ENCODE data around the gene CEACAM4. TPM values are rescaled to one million over a fixed set of nuclear protein-coding genes. Genes with fewer than 3 reads are reported as not detected.

Gene CEACAM4
- total and polyA plus RNA-seq, 9 of the 15 experiments (the other 6 are each of a cell fraction or from before 2014, with no cell fraction given) = not detected

DNA sequence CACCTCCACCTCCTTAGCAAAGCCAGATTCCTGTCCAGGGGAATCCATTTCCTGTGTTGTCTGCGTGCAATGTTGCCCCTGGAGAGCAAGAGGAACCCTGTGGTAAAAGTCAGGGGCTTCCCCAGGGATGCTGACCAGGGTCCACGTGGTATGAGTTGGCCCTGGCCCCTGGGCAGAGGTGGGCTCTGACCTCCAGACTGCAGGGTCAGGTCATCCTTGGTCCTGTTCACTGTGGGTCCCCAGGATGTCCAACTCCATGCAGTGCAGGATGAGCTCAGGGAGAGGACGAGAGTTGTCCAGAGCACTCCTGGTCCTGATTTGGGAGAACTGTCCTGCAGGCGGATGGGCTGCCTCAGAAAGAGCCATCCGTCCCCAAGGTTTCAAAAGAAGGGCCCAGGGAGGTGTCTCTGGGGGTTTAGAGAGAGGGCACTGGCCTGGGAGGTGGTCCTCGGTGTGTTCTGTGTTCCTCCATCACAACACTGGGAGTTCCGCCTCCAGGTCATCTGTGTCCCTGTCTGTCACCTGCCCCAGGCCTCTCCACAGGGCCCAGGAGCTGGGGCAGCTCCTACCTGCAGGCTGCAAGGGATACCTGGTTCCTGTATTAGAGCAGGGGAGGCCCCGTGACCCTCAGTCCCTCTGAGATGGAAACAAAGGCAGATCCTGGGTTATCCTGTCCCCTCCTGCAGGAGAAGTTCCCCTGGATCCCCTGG, 1.2 kb upstream of the CEACAM4 start:
- intact Hi-C loops (cut with micrococcal nuclease) (no loop called here), in situ Hi-C loops (cut with MboI) (no loop called here)
- Histone ChIP-seq H3K4me2 (ENCODE audit: insufficient read depth, low read length) (no peak overlapping the region), H3K9me3 (replicated peaks; ENCODE audit: control insufficient read depth, insufficient read depth, low read depth, low read length) (no peaks in the 10 kb centered on the region), H3K4me1 (replicated peaks in 1 of 2; ENCODE audit: control insufficient read depth in 2 of 2, insufficient read depth in 2 of 2, low read length in 2 of 2) (no peaks in the 10 kb centered on the region), H3K4me3 (no peak overlapping the region), H2AFZ (ENCODE audit: low read depth, low read length) (no peak overlapping the region), H4K20me1 (replicated peaks; ENCODE audit: control insufficient read depth, insufficient read depth, low read length) (no peaks in the 10 kb centered on the region), H3K27ac (ENCODE audit: extremely low read depth, low read depth, low read length) (no peak overlapping the region), H3K27me3 (ENCODE audit: control insufficient read depth in 2 of 2, insufficient read depth in 2 of 2, low read length in 2 of 2) (peaks cover 0 to 5% of the 10 kb centered on the region in 2 experiments; a peak in 1 of 5 replicates), H3K9ac (ENCODE audit: insufficient read depth in 1 of 2, low read depth in 2 of 2, low read length in 2 of 2) (0 out of 4 replicates have a peak overlapping the region, but pooled peaks of 1 of the 2 experiments have one; percentile 17), H3K36me3 (ENCODE audit: control insufficient read depth, insufficient read depth, low read length) (no peaks in the 10 kb centered on the region), H3K9me1 (ENCODE audit: control insufficient read depth, insufficient read depth, low read length) (no peaks in the 10 kb centered on the region), H3K79me2 (ENCODE audit: control insufficient read depth, insufficient read depth, low read length) (no peaks in the 10 kb centered on the region)
- no TSS peak for BruUV-seq (replicated peaks)
- 0% methylated on average over 6 of the region's 8 CpGs for WGBS (ENCODE audit: insufficient coverage, low coverage, missing lambda C conversion rate)
- DNase-seq (ENCODE audit: extremely low read depth in 1 of 4, low spot score in 3 of 4) (no peak), ATAC-seq (no peak), FAIRE-seq (no peak)
- ChIA-PET CTCF (ENCODE audit: low intra/inter-chr PET ratio) (interaction anchor here (0.6 kb wide), 1 partner anchor 110 kb away, joined by 3 read pairs; no protein-coding TSS in a partner anchor), POLR2A (interaction anchor here (1.3 kb wide), 1 partner anchor 21 kb away, joined by 4 read pairs; no protein-coding TSS in a partner anchor)
- TF ChIP-seq, protein P1, sequence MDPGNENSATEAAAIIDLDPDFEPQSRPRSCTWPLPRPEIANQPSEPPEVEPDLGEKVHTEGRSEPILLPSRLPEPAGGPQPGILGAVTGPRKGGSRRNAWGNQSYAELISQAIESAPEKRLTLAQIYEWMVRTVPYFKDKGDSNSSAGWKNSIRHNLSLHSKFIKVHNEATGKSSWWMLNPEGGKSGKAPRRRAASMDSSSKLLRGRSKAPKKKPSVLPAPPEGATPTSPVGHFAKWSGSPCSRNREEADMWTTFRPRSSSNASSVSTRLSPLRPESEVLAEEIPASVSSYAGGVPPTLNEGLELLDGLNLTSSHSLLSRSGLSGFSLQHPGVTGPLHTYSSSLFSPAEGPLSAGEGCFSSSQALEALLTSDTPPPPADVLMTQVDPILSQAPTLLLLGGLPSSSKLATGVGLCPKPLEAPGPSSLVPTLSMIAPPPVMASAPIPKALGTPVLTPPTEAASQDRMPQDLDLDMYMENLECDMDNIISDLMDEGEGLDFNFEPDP (CRISPR knock-in tag; IDR thresholded peaks at IDR 0.05) = no peak
- TF ChIP-seq PTRF (tag; IDR thresholded peaks at IDR 0.05) (no peak), MCM3 (IDR thresholded peaks at IDR 0.05) (no peak), POLR2A (conservative IDR thresholded peaks at IDR 0.05) (no peak), OTX1 (CRISPR knock-in tag; IDR thresholded peaks at IDR 0.05) (no peak), MCM5 (IDR thresholded peaks at IDR 0.05; ENCODE audit: low read depth) (no peak), FOS (IDR thresholded peaks at IDR 0.05; ENCODE audit: extremely low read depth, insufficient read length) (no peak), GTF3C2 (IDR thresholded peaks at IDR 0.05; ENCODE audit: borderline replicate concordance, extremely low read depth, insufficient read length) (no peak), SPI1 (IDR thresholded peaks at IDR 0.05; ENCODE audit: borderline replicate concordance, low read depth, low read length) (no peak), SUPT5H (IDR thresholded peaks at IDR 0.05) (no peak)
- TF ChIP-seq, protein P2, sequence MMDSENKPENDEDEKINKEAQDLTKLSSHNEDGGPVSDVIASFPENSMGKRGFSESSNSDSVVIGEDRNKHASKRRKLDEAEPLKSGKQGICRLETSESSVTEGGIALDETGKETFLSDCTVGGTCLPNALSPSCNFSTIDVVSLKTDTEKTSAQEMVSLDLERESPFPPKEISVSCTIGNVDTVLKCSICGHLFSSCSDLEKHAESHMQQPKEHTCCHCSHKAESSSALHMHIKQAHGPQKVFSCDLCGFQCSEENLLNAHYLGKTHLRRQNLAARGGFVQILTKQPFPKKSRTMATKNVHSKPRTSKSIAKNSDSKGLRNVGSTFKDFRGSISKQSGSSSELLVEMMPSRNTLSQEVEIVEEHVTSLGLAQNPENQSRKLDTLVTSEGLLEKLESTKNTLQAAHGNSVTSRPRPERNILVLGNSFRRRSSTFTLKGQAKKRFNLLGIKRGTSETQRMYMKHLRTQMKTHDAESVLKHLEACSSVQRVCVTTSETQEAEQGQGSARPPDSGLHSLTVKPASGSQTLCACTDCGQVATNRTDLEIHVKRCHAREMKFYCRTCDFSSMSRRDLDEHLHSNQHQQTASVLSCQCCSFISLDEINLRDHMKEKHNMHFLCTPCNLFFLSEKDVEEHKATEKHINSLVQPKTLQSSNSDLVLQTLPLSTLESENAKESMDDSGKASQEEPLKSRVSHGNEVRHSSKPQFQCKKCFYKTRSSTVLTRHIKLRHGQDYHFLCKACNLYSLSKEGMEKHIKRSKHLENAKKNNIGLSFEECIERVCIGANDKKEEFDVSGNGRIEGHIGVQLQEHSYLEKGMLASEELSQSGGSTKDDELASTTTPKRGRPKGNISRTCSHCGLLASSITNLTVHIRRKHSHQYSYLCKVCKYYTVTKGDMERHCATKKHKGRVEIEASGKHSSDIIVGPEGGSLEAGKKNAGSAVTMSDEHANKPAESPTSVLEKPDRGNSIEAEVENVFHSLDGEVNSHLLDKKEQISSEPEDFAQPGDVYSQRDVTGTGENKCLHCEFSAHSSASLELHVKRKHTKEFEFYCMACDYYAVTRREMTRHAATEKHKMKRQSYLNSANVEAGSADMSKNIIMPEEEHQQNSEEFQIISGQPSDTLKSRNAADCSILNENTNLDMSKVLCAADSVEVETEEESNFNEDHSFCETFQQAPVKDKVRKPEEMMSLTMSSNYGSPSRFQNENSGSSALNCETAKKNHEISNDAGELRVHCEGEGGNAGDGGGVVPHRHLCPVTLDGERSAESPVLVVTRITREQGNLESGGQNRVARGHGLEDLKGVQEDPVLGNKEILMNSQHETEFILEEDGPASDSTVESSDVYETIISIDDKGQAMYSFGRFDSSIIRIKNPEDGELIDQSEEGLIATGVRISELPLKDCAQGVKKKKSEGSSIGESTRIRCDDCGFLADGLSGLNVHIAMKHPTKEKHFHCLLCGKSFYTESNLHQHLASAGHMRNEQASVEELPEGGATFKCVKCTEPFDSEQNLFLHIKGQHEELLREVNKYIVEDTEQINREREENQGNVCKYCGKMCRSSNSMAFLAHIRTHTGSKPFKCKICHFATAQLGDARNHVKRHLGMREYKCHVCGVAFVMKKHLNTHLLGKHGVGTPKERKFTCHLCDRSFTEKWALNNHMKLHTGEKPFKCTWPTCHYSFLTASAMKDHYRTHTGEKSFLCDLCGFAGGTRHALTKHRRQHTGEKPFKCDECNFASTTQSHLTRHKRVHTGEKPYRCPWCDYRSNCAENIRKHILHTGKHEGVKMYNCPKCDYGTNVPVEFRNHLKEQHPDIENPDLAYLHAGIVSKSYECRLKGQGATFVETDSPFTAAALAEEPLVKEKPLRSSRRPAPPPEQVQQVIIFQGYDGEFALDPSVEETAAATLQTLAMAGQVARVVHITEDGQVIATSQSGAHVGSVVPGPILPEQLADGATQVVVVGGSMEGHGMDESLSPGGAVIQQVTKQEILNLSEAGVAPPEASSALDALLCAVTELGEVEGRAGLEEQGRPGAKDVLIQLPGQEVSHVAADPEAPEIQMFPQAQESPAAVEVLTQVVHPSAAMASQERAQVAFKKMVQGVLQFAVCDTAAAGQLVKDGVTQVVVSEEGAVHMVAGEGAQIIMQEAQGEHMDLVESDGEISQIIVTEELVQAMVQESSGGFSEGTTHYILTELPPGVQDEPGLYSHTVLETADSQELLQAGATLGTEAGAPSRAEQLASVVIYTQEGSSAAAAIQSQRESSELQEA (IDR thresholded peaks at IDR 0.05; ENCODE audit: low read depth) = no peak
